ENCODE measurements around the gene COX6A2.

DNA sequence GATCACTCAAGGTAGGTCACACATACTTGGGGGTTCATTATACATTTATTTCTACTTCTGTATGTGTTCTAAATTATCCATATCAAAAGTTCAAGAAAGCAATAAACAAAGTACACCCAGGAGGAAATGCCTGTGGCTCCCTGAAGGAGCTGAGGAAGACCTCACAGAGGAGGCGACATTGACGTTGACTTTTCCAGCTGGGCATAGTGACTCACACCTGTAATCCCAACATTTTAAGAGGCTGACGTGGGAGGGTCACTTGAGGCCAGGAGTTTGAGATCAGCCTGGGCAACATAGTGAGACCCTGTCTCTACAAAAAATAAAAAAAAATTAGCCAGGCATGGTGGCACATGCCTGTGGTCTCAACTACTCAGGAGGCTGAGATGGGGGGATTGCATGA lies 18.7 kb downstream of the COX6A2 start:
- TF ChIP-seq, protein P1, sequence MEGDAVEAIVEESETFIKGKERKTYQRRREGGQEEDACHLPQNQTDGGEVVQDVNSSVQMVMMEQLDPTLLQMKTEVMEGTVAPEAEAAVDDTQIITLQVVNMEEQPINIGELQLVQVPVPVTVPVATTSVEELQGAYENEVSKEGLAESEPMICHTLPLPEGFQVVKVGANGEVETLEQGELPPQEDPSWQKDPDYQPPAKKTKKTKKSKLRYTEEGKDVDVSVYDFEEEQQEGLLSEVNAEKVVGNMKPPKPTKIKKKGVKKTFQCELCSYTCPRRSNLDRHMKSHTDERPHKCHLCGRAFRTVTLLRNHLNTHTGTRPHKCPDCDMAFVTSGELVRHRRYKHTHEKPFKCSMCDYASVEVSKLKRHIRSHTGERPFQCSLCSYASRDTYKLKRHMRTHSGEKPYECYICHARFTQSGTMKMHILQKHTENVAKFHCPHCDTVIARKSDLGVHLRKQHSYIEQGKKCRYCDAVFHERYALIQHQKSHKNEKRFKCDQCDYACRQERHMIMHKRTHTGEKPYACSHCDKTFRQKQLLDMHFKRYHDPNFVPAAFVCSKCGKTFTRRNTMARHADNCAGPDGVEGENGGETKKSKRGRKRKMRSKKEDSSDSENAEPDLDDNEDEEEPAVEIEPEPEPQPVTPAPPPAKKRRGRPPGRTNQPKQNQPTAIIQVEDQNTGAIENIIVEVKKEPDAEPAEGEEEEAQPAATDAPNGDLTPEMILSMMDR (IDR thresholded peaks at IDR 0.05), result no peak
- TF ChIP-seq POLR2AphosphoS5 (IDR thresholded peaks at IDR 0.05), result no peak

Measured in gastroesophageal sphincter (tissue), 3 donors.